GM20000 (cell line): Measurements from ENCODE around the gene SH2D4B.

Experiments
- DNase-seq: peaks from one replicate; pipeline ENCODE4 v3.0.0; 2012; ENCODE audit warnings: low spot score
- CTCF ChIP-seq: IDR thresholded peaks from 2 replicates; pipeline ENCODE4 v1.5.1; 2012; ENCODE audit warnings: mild to moderate bottlenecking, control low read depth; ENCODE audit errors: extremely low read depth, missing control alignments

SH2D4B gene

GRCh38 chr10:80537086-80537735, 491 bp upstream of the SH2D4B start:
- no peak for TF ChIP-seq CTCF
- no peak for DNase-seq

- TF ChIP-seq CTCF, result no peak
- no peak for DNase-seq
Measured at GRCh38 chr10:80538481-80539185, 931 bp downstream of the SH2D4B start.

GRCh38 chr10:80539421-80540031, 1.8 kb downstream of the SH2D4B start:
- no peak for DNase-seq
- no peak for TF ChIP-seq CTCF

GRCh38 chr10:80540136-80540535, 2.4 kb downstream of the SH2D4B start:
- no peak for DNase-seq
- TF ChIP-seq CTCF, result no peak

- TF ChIP-seq CTCF, result no peak
- DNase-seq, result no peak
Measured at GRCh38 chr10:80540618-80540980, 2.9 kb downstream of the SH2D4B start.

GRCh38 chr10:80540981-80541750, 3.5 kb downstream of the SH2D4B start:
- DNase-seq, result peak; percentile 73
- TF ChIP-seq CTCF, result no peak

GRCh38 chr10:80542053-80542452, 4.4 kb downstream of the SH2D4B start:
- DNase-seq, result peak; percentile 12
- TF ChIP-seq CTCF, result no peak
